Fibroblast of lung (primary cell): Measurements from ENCODE around the gene PPA1. TPM values are rescaled to one million over a fixed set of nuclear protein-coding genes. Genes with fewer than 3 reads are reported as not detected.

Source experiments
- DNase-seq, 2 donors: peaks; one replicate each; pipeline versions ENCODE4 v3.0.0 to v3.0.0-alpha.2; 2010; ENCODE audit warnings: low read depth in 2 of 2
- H2AFZ ChIP-seq: 2 replicates; pipeline ENCODE4 v1.5.1; 2012; ENCODE audit warnings: low read length, control low read depth, inconsistent platforms
- H3K27ac ChIP-seq: 2 replicates; pipeline ENCODE4 v1.5.1; 2011; ENCODE audit warnings: low read length, control low read depth; ENCODE audit not compliant: insufficient read depth
- H3K27me3 ChIP-seq: 2 replicates; pipeline ENCODE4 v1.5.1; 2011; ENCODE audit warnings: mild to moderate bottlenecking, low read length; ENCODE audit not compliant: control insufficient read depth, insufficient read depth
- H3K36me3 ChIP-seq: 2 replicates; pipeline ENCODE4 v1.5.1; 2011; ENCODE audit warnings: low read length; ENCODE audit not compliant: control insufficient read depth, insufficient read depth
- H3K4me1 ChIP-seq: 2 replicates; pipeline ENCODE4 v1.5.1; 2011; ENCODE audit warnings: low read length; ENCODE audit not compliant: control insufficient read depth, insufficient read depth; ENCODE audit errors: extremely low read depth
- H3K4me2 ChIP-seq: 2 replicates; pipeline ENCODE4 v1.5.1; 2011; ENCODE audit warnings: low read length, control low read depth; ENCODE audit not compliant: insufficient read depth; ENCODE audit errors: extremely low read depth
- H3K4me3 ChIP-seq, 4 experiments: fragments of 200-600 bp in 1 of 4; sonication (generic) in 1 of 4; replicated peaks in 1 of 4; 2 replicates each; pipeline ENCODE4 v1.5.1; 2011 to 2016; ENCODE audit warnings: low read length in 4 of 4, low read depth in 3 of 4, mild to moderate bottlenecking in 3 of 4, control low read depth in 2 of 4, inconsistent platforms in 1 of 4, mixed read lengths in 1 of 4; ENCODE audit not compliant: insufficient read depth in 1 of 4; ENCODE audit errors: control extremely low read depth in 1 of 4
- H3K79me2 ChIP-seq: 2 replicates; pipeline ENCODE4 v1.5.1; 2012; ENCODE audit warnings: mild to moderate bottlenecking, low read length, inconsistent platforms; ENCODE audit not compliant: control insufficient read depth, insufficient read depth
- H3K9ac ChIP-seq: 2 replicates; pipeline ENCODE4 v1.5.1; 2011; ENCODE audit warnings: mild to moderate bottlenecking, low read length, control low read depth; ENCODE audit not compliant: insufficient read depth
- H3K9me3 ChIP-seq: 2 replicates; pipeline ENCODE4 v1.5.1; 2012; ENCODE audit warnings: low read depth, low read length; ENCODE audit not compliant: control insufficient read depth, insufficient read depth
- H4K20me1 ChIP-seq: 2 replicates; pipeline ENCODE4 v1.5.1; 2011; ENCODE audit warnings: low read length; ENCODE audit not compliant: control insufficient read depth, insufficient read depth; ENCODE audit errors: extremely low read depth
- CTCF ChIP-seq, 2 donors: IDR thresholded peaks in 1 of 2; conservative IDR thresholded peaks in 1 of 2; 1 replicate in 1 of 2; 2 replicates in 1 of 2; pipeline ENCODE4 v1.5.1; 2011 to 2012; ENCODE audit warnings: low read length in 2 of 2, control low read depth in 1 of 2, inconsistent platforms in 1 of 2, low read depth in 1 of 2, mild to moderate bottlenecking in 1 of 2
- EZH2 ChIP-seq: IDR thresholded peaks from 2 replicates; pipeline ENCODE4 v1.5.1; 2012; ENCODE audit warnings: low read length, control low read depth, mild to moderate bottlenecking; ENCODE audit errors: missing control alignments
- polyA plus RNA-seq, 2 donors: library from polyadenylated mRNA; depleted of rRNA in 1 of 2; stranded (reverse) in 1 of 2; unstranded in 1 of 2; fragments of >200 nt; gene quantifications; 2 replicates each; pipeline ENCODE4 v1.2.1, GENCODE V29; 2011 to 2012; ENCODE audit warnings: missing spikeins in 1 of 2
- total RNA-seq: library from RNA; depleted of rRNA; stranded (reverse); fragments of >200 nt; gene quantifications from 2 replicates; pipeline ENCODE4 v1.2.1, GENCODE V29; 2014

Gene PPA1
- total and polyA plus RNA-seq, 2 donors (not counting 1 experiment from before 2014, with no cell fraction given) = 167 to 287 TPM

- no peak overlapping the region for H3K27ac ChIP-seq
- no peaks in the 10 kb centered on the region for H3K79me2 ChIP-seq
- H3K27me3 ChIP-seq = peaks cover 2% of the 10 kb centered on the region
- no peak for TF ChIP-seq CTCF (conservative IDR thresholded peaks at IDR 0.05 in 1 of 2, IDR thresholded peaks at IDR 0.05 in 1 of 2; ENCODE audit: low read depth in 1 of 2, low read length in 2 of 2)
- no peak for TF ChIP-seq EZH2
- H3K4me1 ChIP-seq = peaks cover 14% of the 10 kb centered on the region
- H3K9ac ChIP-seq = no peak overlapping the region
- no peaks in the 10 kb centered on the region for H3K9me3 ChIP-seq
- no peaks in the 10 kb centered on the region for H4K20me1 ChIP-seq
- no peak overlapping the region for H2AFZ ChIP-seq
- no peak for DNase-seq
- H3K4me3 ChIP-seq = no peak overlapping the region
- no peak overlapping the region for H3K4me2 ChIP-seq
- H3K36me3 ChIP-seq = no peaks in the 10 kb centered on the region
These were observed 32.8 kb upstream of the PPA1 start for GRCh38 chr10:70266056-70266455.

- peaks cover 5% of the 10 kb centered on the region for H3K27me3 ChIP-seq
- TF ChIP-seq EZH2 (no peak), CTCF (conservative IDR thresholded peaks at IDR 0.05 in 1 of 2, IDR thresholded peaks at IDR 0.05 in 1 of 2; ENCODE audit: low read depth in 1 of 2, low read length in 2 of 2) (peak in 1 of 2 donors; percentile 13)
- H3K9ac ChIP-seq = no peak overlapping the region
- H3K27ac ChIP-seq = no peak overlapping the region
- DNase-seq = no peak
- H4K20me1 ChIP-seq = no peaks in the 10 kb centered on the region
- H3K79me2 ChIP-seq = no peaks in the 10 kb centered on the region
- H3K4me3 ChIP-seq = no peak overlapping the region
- no peak overlapping the region for H2AFZ ChIP-seq
- peaks cover 14% of the 10 kb centered on the region for H3K4me1 ChIP-seq
- no peak overlapping the region for H3K4me2 ChIP-seq
- H3K9me3 ChIP-seq = no peaks in the 10 kb centered on the region
- H3K36me3 ChIP-seq = no peaks in the 10 kb centered on the region
These were observed 31.9 kb upstream of the PPA1 start for GRCh38 chr10:70265032-70265689.

GRCh38 chr10:70260734-70261133 lies 27.5 kb upstream of the PPA1 start:
- H3K79me2 ChIP-seq = no peaks in the 10 kb centered on the region
- no peak overlapping the region for H3K4me3 ChIP-seq
- H3K4me1 ChIP-seq = no peaks in the 10 kb centered on the region
- H3K4me2 ChIP-seq = no peak overlapping the region
- no peak overlapping the region for H3K27ac ChIP-seq
- no peaks in the 10 kb centered on the region for H3K36me3 ChIP-seq
- no peaks in the 10 kb centered on the region for H4K20me1 ChIP-seq
- TF ChIP-seq CTCF (conservative IDR thresholded peaks at IDR 0.05 in 1 of 2, IDR thresholded peaks at IDR 0.05 in 1 of 2; ENCODE audit: low read depth in 1 of 2, low read length in 2 of 2) = no peak
- TF ChIP-seq EZH2 = no peak
- H3K9me3 ChIP-seq = no peaks in the 10 kb centered on the region
- no peak overlapping the region for H3K9ac ChIP-seq
- H2AFZ ChIP-seq = no peak overlapping the region
- peaks cover 8% of the 10 kb centered on the region for H3K27me3 ChIP-seq
- no peak for DNase-seq
